C4-2B (cell line): ENCODE results near the gene ZNF780B.

Source experiments
- H3K27ac ChIP-seq: fragments of 450-650 bp; 2 replicates; pipeline ENCODE4 v1.5.1; 2017
- CTCF ChIP-seq: fragments of 450-650 bp; conservative IDR thresholded peaks from 2 replicates; pipeline ENCODE4 v1.5.1; 2017; ENCODE audit warnings: mild to moderate bottlenecking
- ZFX ChIP-seq: fragments of 450-650 bp; IDR thresholded peaks from 2 replicates; pipeline ENCODE4 v1.6.1; 2017

Gene ZNF780B

GRCh38 chr19:40035996-40036395 is 20.0 kb downstream of the ZNF780B start:
- no peak overlapping the region for H3K27ac ChIP-seq
- TF ChIP-seq CTCF (no peak), ZFX (no peak)

DNA sequence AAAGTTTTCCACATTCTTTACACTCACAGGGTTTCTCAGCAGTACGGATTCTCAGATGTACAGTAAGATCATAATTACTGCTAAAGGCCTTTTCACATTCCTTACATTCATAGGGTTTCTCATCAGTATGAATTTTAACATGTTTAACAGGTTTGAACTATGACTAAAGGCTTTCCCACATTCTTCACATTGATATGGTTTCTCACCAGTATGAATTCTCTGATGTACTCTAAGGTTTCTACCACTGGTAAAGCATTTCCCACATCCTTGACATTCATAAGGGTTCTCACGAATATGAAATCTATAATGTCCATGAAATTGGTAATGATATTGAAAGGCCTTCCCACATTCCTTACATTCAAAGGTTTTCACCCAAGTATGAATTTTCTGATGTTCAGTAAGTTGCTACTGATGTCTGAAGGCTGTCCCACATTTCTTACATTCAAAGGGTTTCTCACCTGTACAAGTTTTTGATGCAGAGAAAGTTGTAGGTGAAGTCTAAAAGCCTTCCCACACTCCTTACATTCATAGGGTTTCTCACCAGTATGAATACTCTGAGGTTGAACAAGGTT is 22.0 kb downstream of the ZNF780B start:
- no peak overlapping the region for H3K27ac ChIP-seq
- TF ChIP-seq ZFX = no peak
- no peak for TF ChIP-seq CTCF

DNA sequence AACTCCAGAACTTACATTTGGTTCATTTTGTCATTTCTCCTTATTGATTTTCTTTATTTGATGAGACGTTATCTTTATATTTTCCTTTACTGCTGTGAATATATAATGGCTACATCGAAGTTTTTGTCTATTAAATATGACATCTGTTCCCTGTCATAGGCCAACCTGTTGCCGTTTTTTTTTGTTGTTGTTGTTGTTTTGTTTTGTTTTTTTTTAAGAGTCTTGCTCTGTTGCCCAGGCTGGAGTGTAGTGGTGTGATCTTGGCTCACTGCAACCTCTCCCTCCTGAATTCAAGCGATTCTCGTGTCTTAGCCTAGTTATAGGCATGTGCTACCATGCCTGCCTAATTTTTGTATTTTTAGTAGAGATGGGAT is 29.4 kb downstream of the ZNF780B start:
- TF ChIP-seq ZFX = no peak
- no peak for TF ChIP-seq CTCF
- no peak overlapping the region for H3K27ac ChIP-seq

DNA sequence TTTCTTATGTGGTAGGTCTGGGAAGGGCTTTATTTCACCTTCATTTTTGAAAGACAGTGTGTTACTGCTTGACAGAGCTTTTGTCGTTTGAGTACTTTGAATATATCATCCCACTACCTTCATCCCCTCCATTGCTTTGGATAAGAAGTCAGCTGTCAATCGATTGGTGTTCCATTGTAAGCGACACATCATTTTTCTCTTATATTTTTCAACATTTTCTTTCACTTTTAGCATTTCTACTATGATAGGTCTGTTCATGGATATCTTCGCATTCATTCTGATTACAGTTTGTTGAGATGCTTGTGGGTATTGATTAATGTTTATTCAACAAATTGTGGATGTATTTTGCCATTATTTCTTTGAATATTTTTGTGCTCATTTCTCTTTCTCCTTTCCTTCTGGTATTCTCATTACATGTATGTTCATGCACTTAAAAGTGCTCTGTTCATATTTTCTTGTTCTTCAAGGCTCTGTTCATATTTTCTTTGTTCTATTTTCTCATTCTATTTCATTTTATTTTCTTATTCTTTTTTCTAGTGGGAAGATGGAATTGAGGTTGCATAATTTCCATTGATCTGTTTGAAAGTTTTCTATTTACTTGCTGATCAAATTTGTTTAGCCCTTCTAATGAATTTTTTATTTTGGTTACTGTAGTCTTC is 30.0 kb downstream of the ZNF780B start:
- no peak overlapping the region for H3K27ac ChIP-seq
- TF ChIP-seq CTCF (no peak), ZFX (no peak)

DNA sequence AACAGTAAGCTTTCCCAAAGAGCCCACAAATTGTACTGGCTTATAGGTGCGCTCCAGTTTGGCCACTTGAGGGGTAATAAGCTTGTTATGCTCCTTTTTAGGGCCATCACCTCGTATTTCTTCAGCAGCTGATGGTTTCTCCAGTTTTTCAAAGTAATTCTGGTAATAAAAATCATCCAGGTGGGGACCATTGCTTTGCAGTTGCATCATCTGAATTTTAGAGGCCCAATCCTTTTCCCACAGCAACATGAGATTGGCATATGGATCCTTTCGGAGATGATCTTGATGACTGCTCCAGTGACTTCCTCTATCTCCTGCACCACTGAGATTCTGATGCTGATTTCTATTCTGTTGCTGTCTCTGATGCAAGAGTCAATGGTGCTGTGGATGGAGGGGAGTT is 32.1 kb downstream of the ZNF780B start:
- no peak for TF ChIP-seq CTCF
- TF ChIP-seq ZFX = no peak
- no peak overlapping the region for H3K27ac ChIP-seq

DNA sequence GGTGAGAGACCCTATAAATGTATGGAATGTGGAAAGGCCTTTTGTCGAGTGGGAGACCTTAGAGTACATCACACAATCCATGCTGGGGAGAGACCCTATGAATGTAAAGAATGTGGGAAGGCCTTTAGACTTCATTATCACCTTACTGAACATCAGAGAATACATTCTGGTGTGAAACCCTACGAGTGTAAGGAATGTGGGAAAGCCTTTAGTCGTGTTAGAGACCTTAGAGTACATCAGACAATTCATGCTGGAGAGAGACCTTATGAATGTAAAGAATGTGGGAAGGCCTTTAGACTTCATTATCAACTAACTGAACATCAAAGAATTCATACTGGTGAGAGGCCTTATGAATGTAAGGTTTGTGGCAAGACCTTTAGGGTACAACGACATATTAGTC is 42.0 kb downstream of the ZNF780B start:
- no peak overlapping the region for H3K27ac ChIP-seq
- TF ChIP-seq CTCF (no peak), ZFX (no peak)

- H3K27ac ChIP-seq = no peak overlapping the region
Measured at GRCh38 chr19:40009674-40010073, 46.4 kb downstream of the ZNF780B start.

More at GRCh38 chr19:40009674-40010073, 46.4 kb downstream of the ZNF780B start:
- TF ChIP-seq ZFX (no peak), CTCF (no peak)
